Uterus (tissue), 4 donors: Measurements from ENCODE around the gene DMD. TPM values are rescaled to one million over a fixed set of nuclear protein-coding genes. Genes with fewer than 3 reads are reported as not detected.

Experiments
- DNase-seq, 2 donors: peaks; one replicate each; pipeline ENCODE4 v3.0.0-alpha.2; 2019 to 2020
- H3K27ac ChIP-seq, 2 donors: fragments of 200-600 bp; sonication (generic); 1 replicate in 1 of 2; 2 replicates in 1 of 2; pipeline ENCODE4 v1.5.1; 2016 to 2018
- H3K27me3 ChIP-seq, 2 donors: fragments of 200-600 bp; sonication (generic); one replicate each; pipeline ENCODE4 v1.5.1; 2018 to 2019; ENCODE audit warnings: control low read depth in 1 of 2
- H3K36me3 ChIP-seq, 2 donors: fragments of 200-600 bp; sonication (generic); one replicate each; pipeline ENCODE4 v1.5.1; 2019; ENCODE audit warnings: control low read depth in 1 of 2
- H3K4me1 ChIP-seq, 2 donors: fragments of 200-600 bp; sonication (generic); one replicate each; pipeline ENCODE4 v1.5.1; 2018 to 2019; ENCODE audit warnings: control low read depth in 1 of 2
- H3K4me3 ChIP-seq, 2 donors: fragments of 200-600 bp; sonication (generic); 1 replicate in 1 of 2; 2 replicates in 1 of 2; pipeline ENCODE4 v1.5.1; 2018 to 2019; ENCODE audit warnings: mild to moderate bottlenecking in 1 of 2
- H3K9me3 ChIP-seq, 2 donors: fragments of 200-600 bp; sonication (generic); one replicate each; pipeline ENCODE4 v1.5.1; 2019; ENCODE audit warnings: control low read depth in 1 of 2
- CTCF ChIP-seq, 4 experiments: fragments of 200-600 bp in 2 of 4; fragments of 450-650 bp in 2 of 4; sonication (generic) in 2 of 4; IDR thresholded peaks; one replicate each; pipeline ENCODE4 v1.5.1; 2016 to 2019; ENCODE audit warnings: antibody characterized with exemption in 4 of 4, mild to moderate bottlenecking in 2 of 4, moderate library complexity in 1 of 4
- POLR2A ChIP-seq, 2 donors: fragments of 450-650 bp; IDR thresholded peaks; one replicate each; pipeline ENCODE4 v1.6.1; 2016; ENCODE audit warnings: antibody characterized with exemption in 2 of 2, mild to moderate bottlenecking in 1 of 2, moderate library complexity in 1 of 2
- intact Hi-C: fragments of 100-400 bp; cut with DNase I; formaldehyde crosslinking; loops from one replicate; pipeline ENCODE4 v1.15.1; 2023; ENCODE audit warnings: low total_unique reads
- total RNA-seq, 4 donors: library from RNA; depleted of rRNA in 3 of 4; stranded (reverse); fragments of >200 nt in 3 of 4; gene quantifications; one replicate each; pipeline versions ENCODE4 v1.1.0 to v1.2.4, GENCODE V29; 2014 to 2023
- donor health status: DM: yes; HTN: yes; CAD: no.

The DMD gene
- total RNA-seq, 4 donors from 2014 or later: 73.8 to 147 (median 97.8) TPM

- peak overlapping the region; percentile 0 to 1 for H3K4me3 ChIP-seq
- H3K9me3 ChIP-seq: no peaks in the 10 kb centered on the region
- no peak for DNase-seq
- intact Hi-C loops: no loop called here
- H3K36me3 ChIP-seq: no peaks in the 10 kb centered on the region
- no peak for TF ChIP-seq POLR2A (IDR thresholded peaks at IDR 0.05)
- no peak for TF ChIP-seq CTCF (IDR thresholded peaks at IDR 0.05)
- peak overlapping the region; percentile 63 for H3K27ac ChIP-seq
- H3K27me3 ChIP-seq: no peaks in the 10 kb centered on the region
- no peaks in the 10 kb centered on the region for H3K4me1 ChIP-seq
These were observed 6.0 kb downstream of the DMD start for GRCh38 chrX:33205321-33205720.

- peak; percentile 29 to 30 for DNase-seq
- H3K4me1 ChIP-seq: no peaks in the 10 kb centered on the region
- TF ChIP-seq POLR2A (IDR thresholded peaks at IDR 0.05): no peak
- TF ChIP-seq CTCF (IDR thresholded peaks at IDR 0.05): no peak
- intact Hi-C loops: no loop called here
- H3K27ac ChIP-seq: peak overlapping the region; percentile 63
- H3K4me3 ChIP-seq: peak overlapping the region; percentile 0 to 1
- H3K27me3 ChIP-seq: no peaks in the 10 kb centered on the region
- no peaks in the 10 kb centered on the region for H3K9me3 ChIP-seq
- H3K36me3 ChIP-seq: no peaks in the 10 kb centered on the region
These were observed 6.5 kb downstream of the DMD start for GRCh38 chrX:33204889-33205288.

GRCh38 chrX:33198561-33199279 lies 12.6 kb downstream of the DMD start:
- no peaks in the 10 kb centered on the region for H3K27me3 ChIP-seq
- H3K27ac ChIP-seq: no peak overlapping the region
- no peak for DNase-seq
- H3K4me3 ChIP-seq: no peak overlapping the region
- no peaks in the 10 kb centered on the region for H3K9me3 ChIP-seq
- no peaks in the 10 kb centered on the region for H3K4me1 ChIP-seq
- intact Hi-C loops: no loop called here
- TF ChIP-seq CTCF (IDR thresholded peaks at IDR 0.05): no peak
- no peak for TF ChIP-seq POLR2A (IDR thresholded peaks at IDR 0.05)
- no peaks in the 10 kb centered on the region for H3K36me3 ChIP-seq

- TF ChIP-seq POLR2A (IDR thresholded peaks at IDR 0.05) (no peak), CTCF (IDR thresholded peaks at IDR 0.05) (no peak)
- no peaks in the 10 kb centered on the region for H3K27me3 ChIP-seq
- no peaks in the 10 kb centered on the region for H3K36me3 ChIP-seq
- H3K4me3 ChIP-seq: no peak overlapping the region
- no peak overlapping the region for H3K27ac ChIP-seq
- intact Hi-C loops: no loop called here
- H3K4me1 ChIP-seq: no peaks in the 10 kb centered on the region
- DNase-seq: no peak
- H3K9me3 ChIP-seq: no peaks in the 10 kb centered on the region
These were observed 15.7 kb downstream of the DMD start for GRCh38 chrX:33195698-33196097.

GRCh38 chrX:33194876-33195433 lies 16.4 kb downstream of the DMD start:
- no peaks in the 10 kb centered on the region for H3K27me3 ChIP-seq
- no peaks in the 10 kb centered on the region for H3K9me3 ChIP-seq
- intact Hi-C loops: no loop called here
- no peak for TF ChIP-seq CTCF (IDR thresholded peaks at IDR 0.05)
- no peak for TF ChIP-seq POLR2A (IDR thresholded peaks at IDR 0.05)
- H3K4me3 ChIP-seq: no peak overlapping the region
- no peak overlapping the region for H3K27ac ChIP-seq
- H3K4me1 ChIP-seq: no peaks in the 10 kb centered on the region
- DNase-seq: no peak
- no peaks in the 10 kb centered on the region for H3K36me3 ChIP-seq
